IMR-90 (cell line): Measurements from ENCODE around the gene GFPT1. TPM values are rescaled to one million over a fixed set of nuclear protein-coding genes. Genes with fewer than 3 reads are reported as not detected.

Experiments used
- ATAC-seq: fragments of 200-7000 bp; cut with Tn5 transposase; 2 replicates; pipeline ENCODE4 v1.9.1; 2020; ENCODE audit warnings: low read depth, mild to moderate bottlenecking, moderate library complexity
- BruUV-seq: library from RNA; stranded (reverse); fragments of 400-500 nt; replicated peaks from 2 replicates; lab custom pipeline; 2021; lab: Mats Ljungman, UMichigan
- CTCF ChIA-PET: fragments of 300-600 bp; formaldehyde crosslinking; extraction: SDS; loops from one replicate; lab custom pipeline; 2021; ENCODE audit warnings: antibody characterized with exemption; lab: Yijun Ruan, JAX
- POLR2A ChIA-PET: fragments of 300-600 bp; sonication (Branson Sonifier 250); formaldehyde crosslinking; loops from one replicate; lab custom pipeline; 2022; ENCODE audit warnings: antibody characterized with exemption; ENCODE audit not compliant: unreplicated experiment; lab: Charles Lee
- DNase-seq: peaks from one replicate; pipeline ENCODE4 v3.0.0; 2013
- H2AFZ ChIP-seq: replicated peaks from 2 replicates; pipeline ENCODE3; 2013; ENCODE audit warnings: low read length, mild to moderate bottlenecking; ENCODE audit not compliant: poor library complexity
- H2AK5ac ChIP-seq: 2 replicates; pipeline ENCODE4 v1.6.1; 2013; ENCODE audit warnings: low read depth, low read length, inconsistent platforms
- H2AK9ac ChIP-seq: replicated peaks from 2 replicates; pipeline ENCODE3; 2013; ENCODE audit warnings: mild to moderate bottlenecking, low read depth, low read length, moderate library complexity; ENCODE audit not compliant: poor library complexity
- H2BK120ac ChIP-seq: 2 replicates; pipeline ENCODE4 v1.6.1; 2013; ENCODE audit warnings: low read depth, low read length, inconsistent platforms
- H2BK15ac ChIP-seq: 3 replicates; pipeline ENCODE4 v1.6.1; 2013; ENCODE audit warnings: low read depth, low read length, inconsistent platforms
- H2BK20ac ChIP-seq: 2 replicates; pipeline ENCODE4 v1.6.1; 2013; ENCODE audit warnings: low read depth, mild to moderate bottlenecking, inconsistent platforms, low read length, moderate library complexity
- H2BK5ac ChIP-seq: 2 replicates; pipeline ENCODE4 v1.6.1; 2013; ENCODE audit warnings: mild to moderate bottlenecking, low read depth, low read length, inconsistent platforms; ENCODE audit not compliant: poor library complexity, severe bottlenecking
- H3K14ac ChIP-seq: replicated peaks from 2 replicates; pipeline ENCODE4 v1.6.1; 2013; ENCODE audit warnings: low read depth, low read length, inconsistent platforms
- H3K18ac ChIP-seq: 2 replicates; pipeline ENCODE4 v1.6.1; 2013; ENCODE audit warnings: low read depth, low read length, control low read depth
- H3K23ac ChIP-seq: 2 replicates; pipeline ENCODE4 v1.6.1; 2013; ENCODE audit warnings: low read depth, low read length, inconsistent platforms
- H3K27ac ChIP-seq: 2 replicates; pipeline ENCODE4 v1.5.1; 2013; ENCODE audit warnings: mild to moderate bottlenecking, control low read depth, low read length; ENCODE audit not compliant: insufficient read depth
- H3K27me3 ChIP-seq: 2 replicates; pipeline ENCODE4 v1.6.1; 2013; ENCODE audit warnings: low read length; ENCODE audit not compliant: control insufficient read depth, insufficient read depth
- H3K36me3 ChIP-seq: 2 replicates; pipeline ENCODE4 v1.6.1; 2013; ENCODE audit warnings: low read length, mixed read lengths; ENCODE audit not compliant: control insufficient read depth, insufficient read depth
- H3K4ac ChIP-seq: 2 replicates; pipeline ENCODE4 v1.6.1; 2013; ENCODE audit warnings: low read depth, low read length, inconsistent platforms
- H3K4me1 ChIP-seq: 2 replicates; pipeline ENCODE4 v1.6.1; 2013; ENCODE audit warnings: low read length, mixed read lengths; ENCODE audit not compliant: control insufficient read depth, insufficient read depth
- H3K4me2 ChIP-seq: 2 replicates; pipeline ENCODE4 v1.6.1; 2013; ENCODE audit warnings: low read depth, mild to moderate bottlenecking, control low read depth, low read length, moderate library complexity
- H3K4me3 ChIP-seq: 2 replicates; pipeline ENCODE4 v1.5.1; 2013; ENCODE audit warnings: low read depth, mild to moderate bottlenecking, control low read depth, low read length, moderate library complexity; ENCODE audit not compliant: insufficient read depth
- H3K56ac ChIP-seq: 2 replicates; pipeline ENCODE4 v1.6.1; 2013; ENCODE audit warnings: low read length, inconsistent platforms; ENCODE audit not compliant: insufficient read depth; ENCODE audit errors: extremely low read depth
- H3K79me1 ChIP-seq, 2 experiments: 2 replicates each; pipeline ENCODE4 v1.6.1; 2013; ENCODE audit warnings: low read length in 2 of 2, inconsistent platforms in 1 of 2, low read depth in 1 of 2
- H3K9ac ChIP-seq: 2 replicates; pipeline ENCODE4 v1.6.1; 2013; ENCODE audit warnings: low read depth, low read length, control low read depth
- H3K9me1 ChIP-seq: 2 replicates; pipeline ENCODE4 v1.6.1; 2013; ENCODE audit warnings: low read length, inconsistent platforms; ENCODE audit not compliant: insufficient read depth
- H3K9me3 ChIP-seq: 2 replicates; pipeline ENCODE4 v1.6.1; 2013; ENCODE audit warnings: low read length; ENCODE audit not compliant: control insufficient read depth, insufficient read depth
- H4K20me1 ChIP-seq: 2 replicates; pipeline ENCODE4 v1.6.1; 2013; ENCODE audit warnings: low read length, inconsistent platforms; ENCODE audit not compliant: insufficient read depth
- H4K5ac ChIP-seq: 2 replicates; pipeline ENCODE4 v1.6.1; 2013; ENCODE audit warnings: mild to moderate bottlenecking, low read depth, low read length, control low read depth
- H4K8ac ChIP-seq, 2 experiments: 2 replicates each; pipeline ENCODE4 v1.6.1; 2013; ENCODE audit warnings: low read depth in 2 of 2, low read length in 2 of 2, control low read depth in 1 of 2, inconsistent platforms in 1 of 2
- H4K91ac ChIP-seq: 2 replicates; pipeline ENCODE4 v1.6.1; 2013; ENCODE audit warnings: low read depth, low read length, inconsistent platforms; ENCODE audit not compliant: insufficient read depth
- BHLHE40 ChIP-seq: fragments of 150-350 bp; IDR thresholded peaks from 2 replicates; pipeline ENCODE4 v1.6.1; 2016; ENCODE audit warnings: mild to moderate bottlenecking, low read depth, low read length
- CEBPB ChIP-seq: IDR thresholded peaks from 2 replicates; pipeline ENCODE4 v1.6.1; 2012; ENCODE audit warnings: low read depth, low read length, improper control_type of control experiment
- FOS ChIP-seq: fragments of 150-350 bp; IDR thresholded peaks from 2 replicates; pipeline ENCODE4 v1.6.1; 2016; ENCODE audit warnings: low read depth, low read length
- MAFK ChIP-seq: IDR thresholded peaks from 2 replicates; pipeline ENCODE4 v1.6.1; 2012; ENCODE audit warnings: low read depth, low read length, improper control_type of control experiment
- MAZ ChIP-seq: IDR thresholded peaks from 2 replicates; pipeline ENCODE4 v1.6.1; 2012; ENCODE audit warnings: low read depth, mild to moderate bottlenecking, low read length, improper control_type of control experiment, moderate library complexity, borderline replicate concordance
- NFE2L2 ChIP-seq: fragments of 150-350 bp; IDR thresholded peaks from 2 replicates; pipeline ENCODE4 v1.6.1; 2016; ENCODE audit warnings: low read depth, mild to moderate bottlenecking, low read length
- POLR2A ChIP-seq: IDR thresholded peaks from 2 replicates; pipeline ENCODE4 v1.6.1; 2012; ENCODE audit warnings: mild to moderate bottlenecking, low read depth, low read length
- RCOR1 ChIP-seq: IDR thresholded peaks from 2 replicates; pipeline ENCODE4 v1.6.1; 2012; ENCODE audit warnings: mild to moderate bottlenecking, low read length, improper control_type of control experiment; ENCODE audit not compliant: insufficient replicate concordance
- RFX5 ChIP-seq: IDR thresholded peaks from 2 replicates; pipeline ENCODE4 v1.8.0; 2012; ENCODE audit warnings: low read depth, mild to moderate bottlenecking, low read length, moderate library complexity
- WGBS, 2 experiments: methylation state at CpG; one replicate each; pipeline versions ENCODE4 v1.1.5 to v1.1.7; 2013; ENCODE audit warnings: missing lambda C conversion rate in 2 of 2; ENCODE audit not compliant: insufficient read length in 1 of 2; ENCODE audit errors: extremely low coverage in 2 of 2; 5-methylcytosine and 5-hydroxymethylcytosine counted together
- dilution Hi-C: fragments of 300-500 bp; cut with HindIII; formaldehyde crosslinking; loops from one replicate; pipeline ENCODE4 v1.14.3; 2018; ENCODE audit warnings: low sequenced_read_pairs; ENCODE audit not compliant: unreplicated experiment
- in situ Hi-C: fragments of 300-500 bp; cut with MboI; formaldehyde crosslinking; loops from 3 replicates; pipeline ENCODE4 v1.14.3; 2019; ENCODE audit warnings: low sequenced_read_pairs, inconsistent platforms, mixed read lengths
- intact Hi-C: fragments of 100-400 bp; cut with micrococcal nuclease; formaldehyde crosslinking; loops from 2 replicates; pipeline ENCODE4 v1.10.0; 2022
- polyA plus RNA-seq, 3 experiments: library from polyadenylated mRNA; depleted of rRNA; stranded (reverse); fragments of >200 nt; gene quantifications; 2 replicates each; pipeline ENCODE4 v1.2.3, GENCODE V29; 2012; ENCODE audit warnings: low replicate concordance in 1 of 3
- total RNA-seq: library from RNA; depleted of rRNA; stranded (reverse); fragments of >200 nt; gene quantifications from 2 replicates; pipeline ENCODE4 v1.2.3, GENCODE V29; 2012
- TF ChIP-seq, protein P1 (sequence below): fragments of 150-350 bp; IDR thresholded peaks from 2 replicates; pipeline ENCODE4 v1.6.1; 2017; ENCODE audit warnings: mild to moderate bottlenecking, antibody characterized with exemption, low read length, low read depth
- TF ChIP-seq, protein P2 (sequence below): conservative IDR thresholded peaks from 2 replicates; pipeline ENCODE4 v1.5.1; 2012; ENCODE audit warnings: mild to moderate bottlenecking, low read depth, low read length, improper control_type of control experiment

The GFPT1 gene
- total and polyA plus RNA-seq, 2 of the 4 experiments (the other 2 are of a cell fraction), result 23.5 to 52.9 TPM

DNA sequence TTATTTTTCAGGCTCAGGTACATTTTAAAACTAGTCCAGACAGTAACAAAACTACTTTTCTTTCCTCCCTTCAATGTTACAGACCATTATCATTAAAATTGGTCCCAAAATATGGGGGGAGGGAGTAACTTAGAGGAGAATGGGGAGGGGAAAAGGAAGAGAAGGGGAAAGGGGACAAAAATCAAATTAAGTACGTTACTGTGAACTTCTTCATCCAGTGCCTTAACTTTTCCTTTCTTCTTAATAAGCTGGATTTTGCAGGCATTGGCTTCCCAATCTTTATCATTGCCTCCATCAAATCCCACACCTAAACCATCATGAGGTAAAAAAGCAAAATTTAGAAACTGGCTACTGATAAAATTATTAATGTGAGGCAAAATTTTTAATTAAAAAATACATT, 17.2 kb downstream of the GFPT1 start:
- no peak for TF ChIP-seq NFE2L2
- no peak for TF ChIP-seq FOS
- TF ChIP-seq MAZ, result no peak
- no peak for TF ChIP-seq BHLHE40
- TF ChIP-seq MAFK, result no peak
- TF ChIP-seq, protein P1, sequence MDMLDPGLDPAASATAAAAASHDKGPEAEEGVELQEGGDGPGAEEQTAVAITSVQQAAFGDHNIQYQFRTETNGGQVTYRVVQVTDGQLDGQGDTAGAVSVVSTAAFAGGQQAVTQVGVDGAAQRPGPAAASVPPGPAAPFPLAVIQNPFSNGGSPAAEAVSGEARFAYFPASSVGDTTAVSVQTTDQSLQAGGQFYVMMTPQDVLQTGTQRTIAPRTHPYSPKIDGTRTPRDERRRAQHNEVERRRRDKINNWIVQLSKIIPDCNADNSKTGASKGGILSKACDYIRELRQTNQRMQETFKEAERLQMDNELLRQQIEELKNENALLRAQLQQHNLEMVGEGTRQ, result no peak
- no peak for TF ChIP-seq POLR2A
- no peak for TF ChIP-seq RFX5
- TF ChIP-seq CEBPB, result no peak
- TF ChIP-seq, protein P2, sequence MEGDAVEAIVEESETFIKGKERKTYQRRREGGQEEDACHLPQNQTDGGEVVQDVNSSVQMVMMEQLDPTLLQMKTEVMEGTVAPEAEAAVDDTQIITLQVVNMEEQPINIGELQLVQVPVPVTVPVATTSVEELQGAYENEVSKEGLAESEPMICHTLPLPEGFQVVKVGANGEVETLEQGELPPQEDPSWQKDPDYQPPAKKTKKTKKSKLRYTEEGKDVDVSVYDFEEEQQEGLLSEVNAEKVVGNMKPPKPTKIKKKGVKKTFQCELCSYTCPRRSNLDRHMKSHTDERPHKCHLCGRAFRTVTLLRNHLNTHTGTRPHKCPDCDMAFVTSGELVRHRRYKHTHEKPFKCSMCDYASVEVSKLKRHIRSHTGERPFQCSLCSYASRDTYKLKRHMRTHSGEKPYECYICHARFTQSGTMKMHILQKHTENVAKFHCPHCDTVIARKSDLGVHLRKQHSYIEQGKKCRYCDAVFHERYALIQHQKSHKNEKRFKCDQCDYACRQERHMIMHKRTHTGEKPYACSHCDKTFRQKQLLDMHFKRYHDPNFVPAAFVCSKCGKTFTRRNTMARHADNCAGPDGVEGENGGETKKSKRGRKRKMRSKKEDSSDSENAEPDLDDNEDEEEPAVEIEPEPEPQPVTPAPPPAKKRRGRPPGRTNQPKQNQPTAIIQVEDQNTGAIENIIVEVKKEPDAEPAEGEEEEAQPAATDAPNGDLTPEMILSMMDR, result no peak
- no peak for TF ChIP-seq RCOR1
- intact Hi-C loops, result no loop called here
- H3K14ac ChIP-seq, result no peak overlapping the region
- H3K23ac ChIP-seq, result no peak overlapping the region
- H2BK5ac ChIP-seq, result peak overlapping the region; percentile 33
- no peak overlapping the region for H3K27ac ChIP-seq
- in situ Hi-C loops, result no loop called here
- no peak overlapping the region for H3K18ac ChIP-seq
- DNase-seq (no peak), ATAC-seq (no peak)
- no peak overlapping the region for H2BK20ac ChIP-seq
- H3K9me3 ChIP-seq, result no peaks in the 10 kb centered on the region
- H2BK15ac ChIP-seq, result no peak overlapping the region
- CTCF ChIA-PET, result no interaction called here
- H3K4me2 ChIP-seq, result no peak overlapping the region
- no peak overlapping the region for H3K4ac ChIP-seq
- peaks cover 53% of the 10 kb centered on the region for H3K36me3 ChIP-seq
- BruUV-seq, result no TSS peak
- no peak overlapping the region for H4K8ac ChIP-seq
- no peak overlapping the region for H2AK9ac ChIP-seq
- H3K79me1 ChIP-seq, result peaks cover 31 to 49% of the 10 kb centered on the region in 2 experiments
- H2BK120ac ChIP-seq, result no peak overlapping the region
- peaks cover 22% of the 10 kb centered on the region for H4K20me1 ChIP-seq
- H3K4me3 ChIP-seq, result no peak overlapping the region
- no CpG with 5 or more reads among the region's 1 CpG for WGBS, 2 experiments
- no peak overlapping the region for H2AK5ac ChIP-seq
- no peaks in the 10 kb centered on the region for H3K27me3 ChIP-seq
- H3K56ac ChIP-seq, result no peak overlapping the region
- H4K91ac ChIP-seq, result no peak overlapping the region
- POLR2A ChIA-PET, result no interaction called here
- H3K4me1 ChIP-seq, result no peaks in the 10 kb centered on the region
- H3K9me1 ChIP-seq, result peaks cover 10% of the 10 kb centered on the region
- dilution Hi-C loops, result no loop called here
- no peak overlapping the region for H2AFZ ChIP-seq
- H4K5ac ChIP-seq, result no peak overlapping the region
- H3K9ac ChIP-seq, result no peak overlapping the region
